HEK293T (cell line): ENCODE results near the gene HMG20B.

Experiments
- CTCF ChIA-PET: fragments of 350-600 bp; formaldehyde crosslinking; extraction: SDS; loops from one replicate; lab custom pipeline; 2021; ENCODE audit warnings: antibody characterized with exemption, inconsistent platforms; lab: Yijun Ruan, JAX
- POLR2A ChIA-PET: fragments of 350-600 bp; formaldehyde crosslinking; extraction: SDS; loops from one replicate; lab custom pipeline; 2020; ENCODE audit warnings: antibody characterized with exemption, inconsistent platforms; lab: Yijun Ruan, JAX
- DNase-seq: peaks from one replicate; pipeline ENCODE4 v3.0.0; 2012; ENCODE audit warnings: mixed read lengths; ENCODE audit errors: extremely low spot score
- ARNT ChIP-seq: fragments of 450-650 bp; IDR thresholded peaks from 2 replicates; pipeline ENCODE4 v1.6.1; 2017; ENCODE audit warnings: mild to moderate bottlenecking
- BHLHE40 ChIP-seq: fragments of 450-650 bp; IDR thresholded peaks from 2 replicates; pipeline ENCODE4 v1.6.1; 2016; ENCODE audit warnings: mild to moderate bottlenecking, moderate library complexity, borderline replicate concordance
- CTBP1 ChIP-seq: fragments of 450-650 bp; IDR thresholded peaks from 2 replicates; pipeline ENCODE4 v1.6.1; 2016; ENCODE audit warnings: borderline replicate concordance
- ELF4 ChIP-seq: fragments of 450-650 bp; IDR thresholded peaks from 2 replicates; pipeline ENCODE4 v1.6.1; 2017; ENCODE audit warnings: antibody characterized with exemption
- FOXA1 ChIP-seq: fragments of 450-650 bp; IDR thresholded peaks from 2 replicates; pipeline ENCODE4 v1.6.1; 2016; ENCODE audit warnings: mild to moderate bottlenecking
- FOXK2 ChIP-seq: fragments of 450-650 bp; IDR thresholded peaks from 2 replicates; pipeline ENCODE4 v1.6.1; 2016; ENCODE audit warnings: mild to moderate bottlenecking
- FOXM1 ChIP-seq: fragments of 450-650 bp; IDR thresholded peaks from 2 replicates; pipeline ENCODE4 v1.6.1; 2017; ENCODE audit warnings: mild to moderate bottlenecking, borderline replicate concordance
- HDGF ChIP-seq: fragments of 450-650 bp; IDR thresholded peaks from 2 replicates; pipeline ENCODE4 v1.6.1; 2017; ENCODE audit warnings: antibody characterized with exemption, borderline replicate concordance
- L3MBTL2 ChIP-seq: fragments of 450-650 bp; conservative IDR thresholded peaks from 2 replicates; pipeline ENCODE4 v1.6.1; 2016; ENCODE audit warnings: mild to moderate bottlenecking
- LEF1 ChIP-seq: fragments of 450-650 bp; IDR thresholded peaks from 2 replicates; pipeline ENCODE4 v1.6.1; 2017; ENCODE audit warnings: mild to moderate bottlenecking, borderline replicate concordance
- NFRKB ChIP-seq: fragments of 450-650 bp; IDR thresholded peaks from 2 replicates; pipeline ENCODE4 v1.6.1; 2016; ENCODE audit warnings: mild to moderate bottlenecking, moderate library complexity
- SP1 ChIP-seq: fragments of 450-650 bp; IDR thresholded peaks from 2 replicates; pipeline ENCODE4 v1.6.1; 2017
- SUZ12 ChIP-seq: fragments of 450-650 bp; IDR thresholded peaks from 2 replicates; pipeline ENCODE4 v1.6.1; 2016; ENCODE audit warnings: mild to moderate bottlenecking
- TARDBP ChIP-seq: fragments of 450-650 bp; IDR thresholded peaks from 2 replicates; pipeline ENCODE4 v1.6.1; 2016
- ZNF384 ChIP-seq: fragments of 450-650 bp; IDR thresholded peaks from 2 replicates; pipeline ENCODE4 v1.6.1; 2016
- TF ChIP-seq, protein P1 (sequence below): fragments of 450-650 bp; IDR thresholded peaks from 2 replicates; pipeline ENCODE4 v1.6.1; 2016

The HMG20B gene

DNA sequence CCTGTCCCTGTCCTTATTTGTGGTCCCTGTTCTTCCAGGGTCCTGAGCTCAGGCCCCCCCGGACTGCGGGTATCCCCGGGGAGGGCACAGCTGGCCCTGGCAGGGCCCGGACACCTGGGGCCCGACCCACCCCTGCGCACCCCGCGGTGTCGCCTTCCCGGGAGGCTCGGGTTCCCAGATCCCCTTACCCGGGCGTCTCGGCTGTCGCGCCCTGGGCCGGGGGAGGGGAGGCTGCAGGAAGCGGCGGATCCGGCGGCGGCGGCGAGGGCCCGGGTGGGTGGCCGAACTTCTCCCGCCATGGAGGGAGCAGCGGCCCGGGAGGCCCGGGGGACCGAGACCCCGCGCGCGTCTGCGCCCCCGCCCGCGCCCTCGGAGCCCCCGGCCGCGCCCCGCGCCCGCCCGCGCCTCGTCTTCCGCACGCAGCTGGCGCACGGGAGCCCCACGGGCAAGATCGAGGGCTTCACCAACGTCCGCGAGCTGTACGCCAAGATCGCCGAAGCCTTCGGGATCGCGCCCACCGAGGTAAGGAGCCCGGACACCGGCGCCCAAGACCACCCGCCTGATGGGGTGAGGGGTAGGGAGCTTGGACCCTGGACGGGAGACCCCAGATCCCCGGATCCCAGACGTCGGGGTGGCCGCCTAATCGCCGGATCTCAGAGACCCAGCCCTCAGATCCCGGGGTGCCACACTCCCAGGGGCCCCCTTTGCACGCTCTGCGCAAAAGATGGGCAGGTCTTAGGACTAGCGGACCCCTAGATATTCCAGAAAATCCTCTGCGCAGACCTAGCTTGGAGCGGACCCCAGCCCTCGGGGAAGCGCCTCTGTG lies 12.8 kb downstream of the HMG20B start, which contains the start of gene GIPC3:
Gene GIPC3 (plus strand): TSS at position 178 of the 826 bp plus-strand sequence. CDS start 120 bp downstream, at position 298.
- POLR2A ChIA-PET: interaction anchor here (1.3 kb wide), 2 partner anchors 12 to 29 kb away, joined by 4 read pairs; no protein-coding TSS in a partner anchor
- DNase-seq: no peak

DNA sequence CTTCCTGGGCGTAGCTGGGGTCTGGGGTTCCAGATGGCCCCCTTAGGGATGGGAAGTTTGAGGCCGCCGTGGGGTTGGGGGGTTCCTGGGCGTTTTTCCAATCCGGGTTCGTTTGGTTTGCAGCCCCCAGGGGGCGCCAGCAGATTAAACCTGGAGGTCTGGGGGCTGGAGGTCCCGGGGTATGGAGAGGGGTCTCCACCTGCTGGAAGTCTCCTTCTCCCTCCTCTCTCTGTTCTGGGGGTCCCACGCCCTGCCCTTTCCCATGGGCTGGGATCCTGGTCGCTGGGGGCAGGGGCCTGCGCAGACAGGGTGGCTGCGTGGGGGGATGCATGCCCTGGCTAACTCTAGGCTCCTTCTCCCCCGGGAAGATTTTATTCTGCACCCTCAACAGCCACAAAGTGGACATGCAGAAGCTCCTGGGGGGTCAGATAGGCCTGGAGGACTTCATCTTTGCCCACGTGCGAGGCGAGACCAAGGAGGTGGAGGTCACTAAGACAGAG lies 13.4 kb downstream of the HMG20B start:
- peak; percentile 55 for DNase-seq
- TF ChIP-seq FOXK2 (no peak), ELF4 (no peak), ARNT (no peak), SUZ12 (no peak), NFRKB (no peak), ZNF384 (no peak), SP1 (no peak), TARDBP (no peak)
- CTCF ChIA-PET: interaction anchor here (0.9 to 1.4 kb wide), 3 partner anchors 11 to 12 kb away, joined by 4 to 7 read pairs (median 5); no protein-coding TSS in a partner anchor
- POLR2A ChIA-PET: interaction anchor here (1.3 kb wide), 2 partner anchors 12 to 29 kb away, joined by 4 read pairs; no protein-coding TSS in a partner anchor

More for the DNA sequence above, 12.8 kb downstream of the HMG20B start, which contains the start of gene GIPC3:
- no peak for TF ChIP-seq ARNT
- CTCF ChIA-PET: interaction anchor here (0.9 to 1.4 kb wide), 3 partner anchors 10 to 12 kb away, joined by 4 to 7 read pairs (median 5); no protein-coding TSS in a partner anchor

DNA sequence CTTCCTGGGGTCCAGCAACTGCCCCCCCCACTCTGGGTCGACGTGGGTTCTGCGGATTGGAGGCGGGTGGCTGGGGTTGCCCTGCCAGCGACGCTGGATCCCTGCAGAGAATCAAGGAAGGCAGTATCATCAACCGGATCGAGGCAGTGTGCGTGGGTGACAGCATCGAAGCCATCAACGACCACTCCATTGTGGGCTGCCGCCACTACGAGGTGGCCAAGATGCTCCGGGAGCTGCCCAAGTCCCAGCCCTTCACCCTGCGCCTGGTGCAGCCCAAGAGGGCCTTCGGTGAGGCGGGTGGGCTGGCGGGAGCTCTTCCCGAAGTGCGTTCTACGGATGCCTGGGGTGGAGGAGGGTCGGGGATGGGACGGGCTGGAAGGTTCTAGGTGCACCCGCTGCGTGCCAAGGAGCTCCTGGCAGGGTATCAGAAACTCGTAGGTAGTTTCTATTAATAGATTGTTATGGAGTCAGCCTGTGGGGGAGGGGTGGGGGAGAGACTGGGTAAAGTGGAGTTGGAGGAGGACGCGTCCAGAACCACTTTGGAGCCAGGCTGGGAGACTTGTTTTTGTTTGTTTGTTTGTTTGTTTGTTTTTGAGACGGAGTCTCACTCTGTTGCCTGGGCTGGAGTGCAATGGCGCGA lies 14.1 kb downstream of the HMG20B start:
- ChIA-PET CTCF (interaction anchor here (1.4 kb wide), 1 partner anchor 13 kb away, joined by 5 read pairs; no protein-coding TSS in a partner anchor), POLR2A (no interaction called here)
- no peak for DNase-seq
- TF ChIP-seq, protein P1, sequence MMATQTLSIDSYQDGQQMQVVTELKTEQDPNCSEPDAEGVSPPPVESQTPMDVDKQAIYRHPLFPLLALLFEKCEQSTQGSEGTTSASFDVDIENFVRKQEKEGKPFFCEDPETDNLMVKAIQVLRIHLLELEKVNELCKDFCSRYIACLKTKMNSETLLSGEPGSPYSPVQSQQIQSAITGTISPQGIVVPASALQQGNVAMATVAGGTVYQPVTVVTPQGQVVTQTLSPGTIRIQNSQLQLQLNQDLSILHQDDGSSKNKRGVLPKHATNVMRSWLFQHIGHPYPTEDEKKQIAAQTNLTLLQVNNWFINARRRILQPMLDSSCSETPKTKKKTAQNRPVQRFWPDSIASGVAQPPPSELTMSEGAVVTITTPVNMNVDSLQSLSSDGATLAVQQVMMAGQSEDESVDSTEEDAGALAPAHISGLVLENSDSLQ: no peak
- TF ChIP-seq FOXA1: no peak
- no peak for TF ChIP-seq HDGF
- TF ChIP-seq NFRKB: no peak
- no peak for TF ChIP-seq ELF4
- no peak for TF ChIP-seq LEF1
- TF ChIP-seq CTBP1: no peak
- TF ChIP-seq TARDBP: no peak
- TF ChIP-seq SUZ12: no peak
- no peak for TF ChIP-seq SP1
- no peak for TF ChIP-seq FOXM1
- TF ChIP-seq FOXK2: no peak

DNA sequence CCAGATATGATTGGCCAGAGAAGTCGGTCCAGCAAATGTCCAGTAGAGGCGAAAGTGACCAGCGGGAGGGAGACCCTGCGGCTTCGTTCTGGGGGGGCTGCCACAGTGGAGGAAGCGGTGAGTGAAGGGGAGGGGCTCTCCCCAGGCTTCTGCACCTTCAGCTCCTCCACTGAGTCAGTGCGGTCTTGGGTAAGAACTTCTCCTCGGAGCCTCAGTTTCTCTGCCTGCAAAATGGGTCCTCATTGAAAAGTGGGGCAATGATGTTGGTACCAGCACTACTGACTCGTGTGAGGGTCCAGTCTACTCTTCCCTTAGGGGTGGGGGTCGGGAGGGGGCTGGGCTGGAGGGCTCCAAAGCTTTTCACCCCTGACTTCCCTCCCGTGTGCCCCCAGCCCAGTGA lies 16.7 kb downstream of the HMG20B start:
- ChIA-PET POLR2A (no interaction called here), CTCF (no interaction called here)
- DNase-seq: no peak
- TF ChIP-seq, protein P1: no peak
- TF ChIP-seq ZNF384 (no peak), TARDBP (no peak), FOXK2 (no peak)

DNA sequence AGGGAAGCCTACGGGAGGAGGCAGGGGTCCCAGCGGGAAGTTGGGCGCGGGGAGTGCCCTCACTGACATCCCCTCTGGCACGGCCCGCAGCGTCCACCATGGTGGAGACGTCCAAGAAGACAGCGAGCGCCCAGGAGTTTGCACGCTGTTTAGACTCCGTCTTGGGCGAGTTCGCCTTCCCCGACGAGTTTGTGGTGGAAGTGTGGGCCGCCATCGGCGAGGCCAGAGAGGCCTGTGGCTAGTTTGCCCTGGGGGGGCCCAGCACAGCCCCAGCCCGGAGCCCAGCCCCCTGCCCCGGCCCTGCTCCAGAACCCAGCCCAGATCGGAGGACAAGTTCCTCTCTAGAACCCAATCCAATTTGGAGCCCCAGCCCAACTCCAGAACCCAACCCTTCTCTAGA lies 17.2 kb downstream of the HMG20B start:
- TF ChIP-seq, protein P1: no peak
- TF ChIP-seq ELF4 (no peak), FOXK2 (no peak), ZNF384 (no peak), HDGF (no peak), FOXM1 (no peak), TARDBP (no peak), ARNT (no peak), FOXA1 (no peak), CTBP1 (no peak), NFRKB (no peak), SUZ12 (no peak), LEF1 (no peak), BHLHE40 (no peak), SP1 (no peak), L3MBTL2 (no peak)
- ChIA-PET CTCF (no interaction called here), POLR2A (interaction anchor here (1.4 kb wide), 1 partner anchor 16 kb away, joined by 4 read pairs; no protein-coding TSS in a partner anchor)
- DNase-seq: no peak
